Liver (tissue), 9 donors: ENCODE results near the gene LHFPL6. TPM values are rescaled to one million over a fixed set of nuclear protein-coding genes. Genes with fewer than 3 reads are reported as not detected.

Source experiments
- DNase-seq: peaks from one replicate; pipeline ENCODE4 v3.0.0-alpha.2; 2017; ENCODE audit warnings: low spot score
- H3K27ac ChIP-seq, 2 donors: one replicate each; pipeline ENCODE4 v1.7.0; 2013; ENCODE audit warnings: inconsistent platforms in 2 of 2, low read length in 2 of 2, control low read depth in 1 of 2, low read depth in 1 of 2, mild to moderate bottlenecking in 1 of 2
- H3K27me3 ChIP-seq, 4 donors: one replicate each; pipeline versions ENCODE4 v1.6.1 to v1.7.0; 2013; ENCODE audit warnings: low read length in 3 of 4, inconsistent platforms in 1 of 4, mild to moderate bottlenecking in 1 of 4, moderate library complexity in 1 of 4; ENCODE audit not compliant: control insufficient read depth in 4 of 4, insufficient read depth in 4 of 4
- H3K36me3 ChIP-seq, 4 donors: one replicate each; pipeline versions ENCODE4 v1.6.1 to v1.7.0; 2013; ENCODE audit warnings: low read length in 3 of 4, mild to moderate bottlenecking in 3 of 4, low read depth in 1 of 4, moderate library complexity in 1 of 4; ENCODE audit not compliant: control insufficient read depth in 4 of 4, insufficient read depth in 3 of 4
- H3K4me1 ChIP-seq, 4 donors: one replicate each; pipeline versions ENCODE4 v1.6.1 to v1.7.0; 2013; ENCODE audit warnings: low read length in 3 of 4, mild to moderate bottlenecking in 3 of 4, moderate library complexity in 1 of 4; ENCODE audit not compliant: control insufficient read depth in 4 of 4, insufficient read depth in 4 of 4
- H3K4me3 ChIP-seq, 3 donors: one replicate each; pipeline versions ENCODE4 v1.6.1 to v1.7.0; 2013; ENCODE audit warnings: low read length in 3 of 3, control low read depth in 1 of 3, low read depth in 1 of 3, mild to moderate bottlenecking in 1 of 3
- H3K9ac ChIP-seq, 2 donors: one replicate each; pipeline ENCODE4 v1.7.0; 2013; ENCODE audit warnings: low read length in 2 of 2, mild to moderate bottlenecking in 2 of 2, moderate library complexity in 2 of 2, control low read depth in 1 of 2, low read depth in 1 of 2
- H3K9me3 ChIP-seq, 4 donors: one replicate each; pipeline versions ENCODE4 v1.6.1 to v1.7.0; 2013; ENCODE audit warnings: low read length in 3 of 4; ENCODE audit not compliant: control insufficient read depth in 4 of 4
- FOXA1 ChIP-seq: IDR thresholded peaks from 2 replicates; pipeline ENCODE4 v1.6.1; 2016; ENCODE audit warnings: antibody characterized with exemption
- FOXA2 ChIP-seq: IDR thresholded peaks from 2 replicates; pipeline ENCODE4 v1.6.1; 2016; ENCODE audit warnings: antibody characterized with exemption
- GABPA ChIP-seq, 2 donors: IDR thresholded peaks in 1 of 2; conservative IDR thresholded peaks in 1 of 2; 2 replicates each; pipeline ENCODE4 v1.6.1; 2016; ENCODE audit warnings: antibody characterized with exemption in 2 of 2, mild to moderate bottlenecking in 1 of 2, moderate library complexity in 1 of 2
- HNF4A ChIP-seq, 2 donors: conservative IDR thresholded peaks; 2 replicates each; pipeline ENCODE4 v1.6.1; 2016; ENCODE audit warnings: antibody characterized with exemption in 2 of 2, mild to moderate bottlenecking in 2 of 2
- HNF4G ChIP-seq: IDR thresholded peaks from 2 replicates; pipeline ENCODE4 v1.6.1; 2016; ENCODE audit warnings: antibody characterized with exemption
- JUND ChIP-seq, 2 donors: IDR thresholded peaks; 2 replicates each; pipeline ENCODE4 v1.6.1; 2016; ENCODE audit warnings: antibody characterized with exemption in 2 of 2
- NR2F2 ChIP-seq: IDR thresholded peaks from 2 replicates; pipeline ENCODE4 v1.6.1; 2016; ENCODE audit warnings: antibody characterized with exemption
- RAD21 ChIP-seq, 2 donors: IDR thresholded peaks; 2 replicates each; pipeline ENCODE4 v1.6.1; 2016; ENCODE audit warnings: antibody characterized with exemption in 2 of 2, mild to moderate bottlenecking in 2 of 2
- SP1 ChIP-seq: IDR thresholded peaks from 2 replicates; pipeline ENCODE4 v1.6.1; 2018; ENCODE audit warnings: antibody characterized with exemption, mild to moderate bottlenecking
- TAF1 ChIP-seq: conservative IDR thresholded peaks from 2 replicates; pipeline ENCODE4 v1.6.1; 2016; ENCODE audit warnings: antibody characterized with exemption, mild to moderate bottlenecking
- WGBS: extraction: QIAGEN DNeasy Blood & Tissue Kit; methylation state at CpG from one replicate; pipeline ENCODE4 v1.1.7; 2013; 5-methylcytosine and 5-hydroxymethylcytosine counted together
- polyA plus RNA-seq, 2 donors: library from polyadenylated mRNA; stranded (reverse) in 1 of 2; unstranded in 1 of 2; fragments of 200-250 nt in 1 of 2; fragments of >200 nt in 1 of 2; fragmentation: Nextera tagmentation in 1 of 2; extraction: Ambion mirVana in 1 of 2; gene quantifications; one replicate each; pipeline versions ENCODE4 v1.2.1 to v1.2.3, GENCODE V29; 2013 to 2015
- total RNA-seq, 2 donors: library from RNA; depleted of rRNA; stranded (reverse); fragments of >200 nt; gene quantifications; one replicate each; pipeline ENCODE4 v1.2.3, GENCODE V29; 2014
- TF ChIP-seq, protein P1 (sequence below): fragments of 150-350 bp; IDR thresholded peaks from 2 replicates; pipeline ENCODE4 v1.5.1; 2017; ENCODE audit warnings: improper control_type of control experiment, low read depth, low read length; ENCODE audit not compliant: missing input control
- TF ChIP-seq, protein P2 (sequence below): IDR thresholded peaks from 2 replicates; pipeline ENCODE4 v1.6.1; 2016; ENCODE audit warnings: antibody characterized with exemption, mild to moderate bottlenecking
- donor health status: healthy.
- donor health status: healthy.
- donor health status: healthy.
- donor health status: healthy.
- donor health status: healthy.

Gene LHFPL6
- total and polyA plus RNA-seq, 4 donors: 2.6 to 8.3 (median 5.5) TPM

GRCh38 chr13:39616087-39616694 lies 13.2 kb upstream of the LHFPL6 start:
- DNase-seq: no peak
- H3K4me1 ChIP-seq: no peaks in the 10 kb centered on the region
- no peaks in the 10 kb centered on the region for H3K36me3 ChIP-seq
- no peak overlapping the region for H3K4me3 ChIP-seq
- no peaks in the 10 kb centered on the region for H3K9me3 ChIP-seq
- TF ChIP-seq SP1: no peak
- no peak for TF ChIP-seq JUND (IDR thresholded peaks at IDR 0.05)
- TF ChIP-seq, protein P1, sequence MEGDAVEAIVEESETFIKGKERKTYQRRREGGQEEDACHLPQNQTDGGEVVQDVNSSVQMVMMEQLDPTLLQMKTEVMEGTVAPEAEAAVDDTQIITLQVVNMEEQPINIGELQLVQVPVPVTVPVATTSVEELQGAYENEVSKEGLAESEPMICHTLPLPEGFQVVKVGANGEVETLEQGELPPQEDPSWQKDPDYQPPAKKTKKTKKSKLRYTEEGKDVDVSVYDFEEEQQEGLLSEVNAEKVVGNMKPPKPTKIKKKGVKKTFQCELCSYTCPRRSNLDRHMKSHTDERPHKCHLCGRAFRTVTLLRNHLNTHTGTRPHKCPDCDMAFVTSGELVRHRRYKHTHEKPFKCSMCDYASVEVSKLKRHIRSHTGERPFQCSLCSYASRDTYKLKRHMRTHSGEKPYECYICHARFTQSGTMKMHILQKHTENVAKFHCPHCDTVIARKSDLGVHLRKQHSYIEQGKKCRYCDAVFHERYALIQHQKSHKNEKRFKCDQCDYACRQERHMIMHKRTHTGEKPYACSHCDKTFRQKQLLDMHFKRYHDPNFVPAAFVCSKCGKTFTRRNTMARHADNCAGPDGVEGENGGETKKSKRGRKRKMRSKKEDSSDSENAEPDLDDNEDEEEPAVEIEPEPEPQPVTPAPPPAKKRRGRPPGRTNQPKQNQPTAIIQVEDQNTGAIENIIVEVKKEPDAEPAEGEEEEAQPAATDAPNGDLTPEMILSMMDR: peak; percentile 76
- peak; percentile 79 to 86 for TF ChIP-seq RAD21 (IDR thresholded peaks at IDR 0.05)
- 35% methylated on average over 10 of the region's 10 CpGs for WGBS
- no peak overlapping the region for H3K9ac ChIP-seq
- peaks cover 0 to 4% (median 0%) of the 10 kb centered on the region in 4 donors for H3K27me3 ChIP-seq
- no peak overlapping the region for H3K27ac ChIP-seq

GRCh38 chr13:39612023-39612637 lies 9.1 kb upstream of the LHFPL6 start:
- 60% methylated on average over 5 of the region's 5 CpGs for WGBS
- H3K4me1 ChIP-seq: no peaks in the 10 kb centered on the region
- no peaks in the 10 kb centered on the region for H3K9me3 ChIP-seq
- no peak overlapping the region for H3K9ac ChIP-seq
- H3K4me3 ChIP-seq: no peak overlapping the region
- no peak overlapping the region for H3K27ac ChIP-seq
- no peaks in the 10 kb centered on the region for H3K36me3 ChIP-seq
- TF ChIP-seq RAD21 (IDR thresholded peaks at IDR 0.05) (peak; percentile 86), HNF4A (conservative IDR thresholded peaks at IDR 0.05) (no peak)
- TF ChIP-seq, protein P1: peak; percentile 68
- TF ChIP-seq, protein P2, sequence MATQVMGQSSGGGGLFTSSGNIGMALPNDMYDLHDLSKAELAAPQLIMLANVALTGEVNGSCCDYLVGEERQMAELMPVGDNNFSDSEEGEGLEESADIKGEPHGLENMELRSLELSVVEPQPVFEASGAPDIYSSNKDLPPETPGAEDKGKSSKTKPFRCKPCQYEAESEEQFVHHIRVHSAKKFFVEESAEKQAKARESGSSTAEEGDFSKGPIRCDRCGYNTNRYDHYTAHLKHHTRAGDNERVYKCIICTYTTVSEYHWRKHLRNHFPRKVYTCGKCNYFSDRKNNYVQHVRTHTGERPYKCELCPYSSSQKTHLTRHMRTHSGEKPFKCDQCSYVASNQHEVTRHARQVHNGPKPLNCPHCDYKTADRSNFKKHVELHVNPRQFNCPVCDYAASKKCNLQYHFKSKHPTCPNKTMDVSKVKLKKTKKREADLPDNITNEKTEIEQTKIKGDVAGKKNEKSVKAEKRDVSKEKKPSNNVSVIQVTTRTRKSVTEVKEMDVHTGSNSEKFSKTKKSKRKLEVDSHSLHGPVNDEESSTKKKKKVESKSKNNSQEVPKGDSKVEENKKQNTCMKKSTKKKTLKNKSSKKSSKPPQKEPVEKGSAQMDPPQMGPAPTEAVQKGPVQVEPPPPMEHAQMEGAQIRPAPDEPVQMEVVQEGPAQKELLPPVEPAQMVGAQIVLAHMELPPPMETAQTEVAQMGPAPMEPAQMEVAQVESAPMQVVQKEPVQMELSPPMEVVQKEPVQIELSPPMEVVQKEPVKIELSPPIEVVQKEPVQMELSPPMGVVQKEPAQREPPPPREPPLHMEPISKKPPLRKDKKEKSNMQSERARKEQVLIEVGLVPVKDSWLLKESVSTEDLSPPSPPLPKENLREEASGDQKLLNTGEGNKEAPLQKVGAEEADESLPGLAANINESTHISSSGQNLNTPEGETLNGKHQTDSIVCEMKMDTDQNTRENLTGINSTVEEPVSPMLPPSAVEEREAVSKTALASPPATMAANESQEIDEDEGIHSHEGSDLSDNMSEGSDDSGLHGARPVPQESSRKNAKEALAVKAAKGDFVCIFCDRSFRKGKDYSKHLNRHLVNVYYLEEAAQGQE: no peak
- DNase-seq: peak; percentile 54
- H3K27me3 ChIP-seq: no peaks in the 10 kb centered on the region

- Histone ChIP-seq H3K9ac (no peak overlapping the region), H3K27ac (no peak overlapping the region), H3K36me3 (no peaks in the 10 kb centered on the region), H3K27me3 (no peaks in the 10 kb centered on the region), H3K4me3 (no peak overlapping the region), H3K4me1 (peaks cover 0 to 6% (median 4%) of the 10 kb centered on the region in 4 donors), H3K9me3 (no peaks in the 10 kb centered on the region)
- TF ChIP-seq GABPA (IDR thresholded peaks at IDR 0.05 in 1 of 2, conservative IDR thresholded peaks at IDR 0.05 in 1 of 2) (no peak), FOXA1 (no peak), NR2F2 (no peak), FOXA2 (no peak), TAF1 (no peak), RAD21 (IDR thresholded peaks at IDR 0.05) (no peak), HNF4A (conservative IDR thresholded peaks at IDR 0.05) (no peak), JUND (IDR thresholded peaks at IDR 0.05) (no peak), HNF4G (no peak)
- TF ChIP-seq, protein P1: no peak
- DNase-seq: no peak
- 91% methylated on average over 4 of the region's 4 CpGs for WGBS
These were observed 4.9 kb upstream of the LHFPL6 start for GRCh38 chr13:39607876-39608275.
